Neutrophil (primary cell): ENCODE measurements around the gene ADD1.

Experiments used
- H3K27ac ChIP-seq: fragments of 200-600 bp; sonication (generic); 2 replicates; pipeline ENCODE4 v1.5.1; 2016; ENCODE audit warnings: mild to moderate bottlenecking, moderate library complexity
- H3K27me3 ChIP-seq: fragments of 200-600 bp; sonication (generic); 2 replicates; pipeline ENCODE4 v1.6.0; 2016; ENCODE audit warnings: mild to moderate bottlenecking
- H3K36me3 ChIP-seq: fragments of 200-600 bp; sonication (generic); 2 replicates; pipeline ENCODE4 v1.5.1; 2017
- H3K4me1 ChIP-seq, 2 experiments: fragments of 200-600 bp in 1 of 2; sonication (generic) in 1 of 2; 1 replicate in 1 of 2; 2 replicates in 1 of 2; pipeline versions ENCODE4 v1.5.1 to v1.6.1; 2013 to 2016; ENCODE audit warnings: low read depth in 1 of 2, low read length in 1 of 2, mild to moderate bottlenecking in 1 of 2, moderate library complexity in 1 of 2; ENCODE audit not compliant: control insufficient read depth in 1 of 2, insufficient read depth in 1 of 2
- H3K4me3 ChIP-seq, 2 experiments: fragments of 200-600 bp in 1 of 2; sonication (generic) in 1 of 2; 1 replicate in 1 of 2; 2 replicates in 1 of 2; pipeline ENCODE4 v1.5.1; 2013 to 2016; ENCODE audit warnings: low read depth in 1 of 2, low read length in 1 of 2, mild to moderate bottlenecking in 1 of 2, moderate library complexity in 1 of 2
- H3K9me3 ChIP-seq: fragments of 200-600 bp; sonication (generic); 2 replicates; pipeline ENCODE4 v1.5.1; 2016
- CTCF ChIP-seq: fragments of 200-600 bp; sonication (generic); IDR thresholded peaks from 2 replicates; pipeline ENCODE4 v1.5.1; 2016; ENCODE audit warnings: antibody characterized with exemption

Gene ADD1

GRCh38 chr4:2823671-2824328 lies 19.8 kb upstream of the ADD1 start:
- Histone ChIP-seq H3K27ac (no peak overlapping the region), H3K27me3 (no peaks in the 10 kb centered on the region), H3K36me3 (peaks cover 98% of the 10 kb centered on the region), H3K4me1 (peaks cover 3 to 12% of the 10 kb centered on the region in 2 experiments), H3K9me3 (no peaks in the 10 kb centered on the region), H3K4me3 (no peak overlapping the region)
- no peak for TF ChIP-seq CTCF

GRCh38 chr4:2824329-2824835 lies 19.3 kb upstream of the ADD1 start:
- Histone ChIP-seq H3K36me3 (peaks cover 100% of the 10 kb centered on the region), H3K4me1 (peaks cover 0 to 6% of the 10 kb centered on the region in 2 experiments), H3K27me3 (no peaks in the 10 kb centered on the region), H3K9me3 (no peaks in the 10 kb centered on the region), H3K27ac (no peak overlapping the region), H3K4me3 (no peak overlapping the region)
- TF ChIP-seq CTCF = no peak

- H3K27ac ChIP-seq = no peak overlapping the region
- H3K36me3 ChIP-seq = peaks cover 100% of the 10 kb centered on the region
- no peaks in the 10 kb centered on the region for H3K9me3 ChIP-seq
- TF ChIP-seq CTCF = no peak
- no peak overlapping the region for H3K4me3 ChIP-seq
- H3K4me1 ChIP-seq = peaks cover 0 to under 1% of the 10 kb centered on the region in 2 experiments
- H3K27me3 ChIP-seq = no peaks in the 10 kb centered on the region
Measured at GRCh38 chr4:2824836-2825381, 18.7 kb upstream of the ADD1 start.

- TF ChIP-seq CTCF = no peak
- H3K9me3 ChIP-seq = no peaks in the 10 kb centered on the region
- H3K4me3 ChIP-seq = no peak overlapping the region
- H3K36me3 ChIP-seq = peaks cover 100% of the 10 kb centered on the region
- no peaks in the 10 kb centered on the region for H3K4me1 ChIP-seq
- no peaks in the 10 kb centered on the region for H3K27me3 ChIP-seq
- peak overlapping the region; percentile 34 for H3K27ac ChIP-seq
Measured at GRCh38 chr4:2825740-2826139, 17.9 kb upstream of the ADD1 start.

- H3K4me1 ChIP-seq = no peaks in the 10 kb centered on the region
- H3K9me3 ChIP-seq = no peaks in the 10 kb centered on the region
- peaks cover 100% of the 10 kb centered on the region for H3K36me3 ChIP-seq
- H3K4me3 ChIP-seq = no peak overlapping the region
- TF ChIP-seq CTCF = no peak
- H3K27me3 ChIP-seq = no peaks in the 10 kb centered on the region
- H3K27ac ChIP-seq = no peak overlapping the region
Measured at GRCh38 chr4:2827071-2827873, 16.4 kb upstream of the ADD1 start.
